Measurements from ENCODE around the gene PPARG.

GRCh38 chr3:12327021-12327420 lies 38.2 kb downstream of the PPARG start:
- no peak for TF ChIP-seq CTCF (IDR thresholded peaks at IDR 0.05; ENCODE audit: low read depth, low read length, missing input control)
- TF ChIP-seq RXRA (IDR thresholded peaks at IDR 0.05), result no peak
